Measurements from ENCODE around the gene ACTR2. TPM values are rescaled to one million over a fixed set of nuclear protein-coding genes. Genes with fewer than 3 reads are reported as not detected.
"Not testable (repeated sequence)": the region's sequence is repeated elsewhere in the genome, so short reads cannot be mapped to it uniquely, and the experiment has no call there.

ACTR2 gene
- total RNA-seq, 4 donors from 2014 or later = 56.9 to 123 (median 81.8) TPM

- no peaks in the 10 kb centered on the region for H3K27me3 ChIP-seq
- no peak overlapping the region for H3K4me3 ChIP-seq
- H3K36me3 ChIP-seq = peaks cover 0 to 9% (median 4%) of the 10 kb centered on the region in 4 donors
- peak overlapping the region in 2 of 4 donors; percentile 18 to 55 for H3K27ac ChIP-seq
- DNase-seq = peak; percentile 34
- H3K4me1 ChIP-seq = peaks cover 0 to 13% (median 5%) of the 10 kb centered on the region in 4 donors
- TF ChIP-seq EP300 (IDR thresholded peaks at IDR 0.05; ENCODE audit: low read depth) = no peak
- no peak for TF ChIP-seq POLR2A (IDR thresholded peaks at IDR 0.05)
- TF ChIP-seq POLR2AphosphoS5 (IDR thresholded peaks at IDR 0.05) = no peak
- no peak for TF ChIP-seq CTCF (IDR thresholded peaks at IDR 0.05)
- intact Hi-C loops (cut with DNase I; ENCODE audit: low total_unique reads) = no loop called here
- WGBS, 2 donors (ENCODE audit: low coverage in 1 of 2) = 61% methylated on average over 6 of the region's 6 CpGs; no CpG with 5 or more reads in 1 of the 2 donors
- H3K9me3 ChIP-seq = no peaks in the 10 kb centered on the region
- in situ Hi-C loops (cut with MboI; ENCODE audit: low pct_ligation_motif_present in 1 of 4, low pct_unique_long_range_greater_than_20kb in 1 of 4, low sequenced_read_pairs in 3 of 4) = no loop called here
Measured at GRCh38 chr2:65316072-65316471, 88.4 kb downstream of the ACTR2 start.

- intact Hi-C loops (cut with DNase I; ENCODE audit: low total_unique reads); H3K9me3 ChIP-seq; in situ Hi-C loops (cut with MboI; ENCODE audit: low pct_ligation_motif_present in 1 of 4, low pct_unique_long_range_greater_than_20kb in 1 of 4, low sequenced_read_pairs in 3 of 4); H3K36me3 ChIP-seq; DNase-seq; H3K4me3 ChIP-seq; H3K27ac ChIP-seq; H3K27me3 ChIP-seq: not testable (repeated sequence)
- H3K4me1 ChIP-seq = peaks cover 0 to 13% (median 5%) of the 10 kb centered on the region in 4 donors
- 93 to 96% methylated on average over 4 to 7 of the region's 7 CpGs for WGBS, 2 donors (ENCODE audit: low coverage in 1 of 2)
Measured at GRCh38 chr2:65317351-65317750, 89.7 kb downstream of the ACTR2 start.

- TF ChIP-seq CTCF (IDR thresholded peaks at IDR 0.05) (no peak), POLR2AphosphoS5 (IDR thresholded peaks at IDR 0.05) (no peak), EP300 (IDR thresholded peaks at IDR 0.05; ENCODE audit: low read depth) (no peak), POLR2A (IDR thresholded peaks at IDR 0.05) (no peak)
- in situ Hi-C loops (cut with MboI; ENCODE audit: low pct_ligation_motif_present in 1 of 4, low pct_unique_long_range_greater_than_20kb in 1 of 4, low sequenced_read_pairs in 3 of 4) = no loop called here
- intact Hi-C loops (cut with DNase I; ENCODE audit: low total_unique reads) = no loop called here
Measured at GRCh38 chr2:65317841-65318240, 90.2 kb downstream of the ACTR2 start.

GRCh38 chr2:65319072-65319673 is 91.5 kb downstream of the ACTR2 start:
- DNase-seq = no peak
- no peak for TF ChIP-seq CTCF (IDR thresholded peaks at IDR 0.05)
- no peak for TF ChIP-seq POLR2AphosphoS5 (IDR thresholded peaks at IDR 0.05)
- no peak for TF ChIP-seq EP300 (IDR thresholded peaks at IDR 0.05; ENCODE audit: low read depth)
- no peak for TF ChIP-seq POLR2A (IDR thresholded peaks at IDR 0.05)
- 73 to 81% methylated on average over 5 of the region's 5 CpGs for WGBS, 2 donors (ENCODE audit: low coverage in 1 of 2)
- in situ Hi-C loops (cut with MboI; ENCODE audit: low pct_ligation_motif_present in 1 of 4, low pct_unique_long_range_greater_than_20kb in 1 of 4, low sequenced_read_pairs in 3 of 4) (no loop called here), intact Hi-C loops (cut with DNase I; ENCODE audit: low total_unique reads) (no loop called here)
- Histone ChIP-seq H3K4me3 (no peak overlapping the region), H3K27ac (peak overlapping the region in 3 of 4 donors; percentile 47 to 60 (median 48)), H3K36me3 (peaks cover 0 to 9% (median 0%) of the 10 kb centered on the region in 4 donors), H3K4me1 (peaks cover 0 to 13% (median 5%) of the 10 kb centered on the region in 4 donors), H3K9me3 (no peaks in the 10 kb centered on the region), H3K27me3 (no peaks in the 10 kb centered on the region)

More at GRCh38 chr2:65317841-65318240, 90.2 kb downstream of the ACTR2 start:
- Histone ChIP-seq H3K27me3 (no peaks in the 10 kb centered on the region), H3K27ac (no peak overlapping the region), H3K9me3 (no peaks in the 10 kb centered on the region), H3K4me1 (peaks cover 0 to 13% (median 5%) of the 10 kb centered on the region in 4 donors), H3K4me3 (no peak overlapping the region), H3K36me3 (peaks cover 0 to 9% (median 3%) of the 10 kb centered on the region in 4 donors)
- DNase-seq = no peak
- 96 to 100% methylated on average over 4 to 7 of the region's 7 CpGs for WGBS, 2 donors (ENCODE audit: low coverage in 1 of 2)
